Stimulated activated CD8-positive, alpha-beta memory T cell treated with anti-CD3 and anti-CD28 coated beads, Interleukin-15, amount 100 ng/mL, for 1 hour (primary cell): ENCODE results near the gene TMEM258.

Experiments used
- DNase-seq: peaks from one replicate; pipeline ENCODE4 v3.0.0-alpha.2; 2020; ENCODE audit warnings: low read depth

The TMEM258 gene

GRCh38 chr11:61792310-61793082 lies at the start of gene TMEM258, which contains the start of gene FEN1:
TSS of gene TMEM258 (minus strand) at chr11:61792599. CDS start at chr11:61792558, 41 bp downstream.
TSS of gene FEN1 (plus strand) at chr11:61792911. CDS start at chr11:61795362, 2,451 bp downstream.
- DNase-seq: peak; percentile 74

- DNase-seq: no peak
Measured at GRCh38 chr11:61841636-61842527, 49.5 kb upstream of the TMEM258 start.

GRCh38 chr11:61840371-61840770 lies 48.0 kb upstream of the TMEM258 start:
- DNase-seq: no peak

DNA sequence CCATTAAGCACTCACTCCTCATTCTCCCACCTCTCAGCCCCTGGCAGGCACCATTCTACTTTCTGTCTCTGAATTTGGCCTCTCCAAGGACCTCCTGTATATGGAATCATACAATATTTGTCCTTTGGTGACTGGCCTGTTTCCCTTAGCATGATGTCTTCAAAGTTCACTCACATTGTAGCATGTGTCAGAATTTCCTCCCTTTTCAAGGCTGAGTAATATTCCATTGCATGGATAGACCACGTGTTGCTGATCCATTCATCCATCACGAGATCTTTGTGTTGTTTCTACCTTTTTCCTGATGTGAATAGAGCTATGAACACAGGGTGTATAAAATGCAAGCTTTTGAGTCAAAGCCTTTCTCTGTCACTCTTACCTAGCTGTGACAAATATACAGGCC lies 47.3 kb upstream of the TMEM258 start:
- DNase-seq: no peak

GRCh38 chr11:61838921-61839320 lies 46.5 kb upstream of the TMEM258 start:
- no peak for DNase-seq

- DNase-seq: no peak
Measured at GRCh38 chr11:61838501-61838900, 46.1 kb upstream of the TMEM258 start.

- no peak for DNase-seq
Measured at GRCh38 chr11:61837411-61838005, 45.1 kb upstream of the TMEM258 start.

DNA sequence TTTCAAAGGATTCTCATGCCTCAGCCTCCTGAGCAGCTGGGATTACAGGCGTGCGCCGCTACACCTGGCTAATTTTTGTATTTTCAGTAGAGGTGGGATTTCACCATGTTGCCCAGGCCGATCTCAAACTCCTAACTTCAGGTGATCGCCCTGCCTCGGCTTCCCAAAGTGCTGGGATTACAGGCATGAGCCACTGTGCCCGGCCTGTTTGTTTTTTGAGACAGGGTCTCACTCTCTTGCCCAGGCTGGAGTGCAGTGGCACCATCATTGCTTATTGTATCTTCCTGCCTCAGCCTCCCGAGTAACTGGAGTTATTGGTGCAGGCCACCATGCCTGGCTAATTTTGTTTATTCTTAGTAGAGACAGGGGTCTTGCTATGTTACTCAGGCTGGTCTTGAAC lies 43.8 kb upstream of the TMEM258 start:
- DNase-seq: no peak

GRCh38 chr11:61834278-61835048 lies 42.1 kb upstream of the TMEM258 start:
- no peak for DNase-seq

- no peak for DNase-seq
Measured at GRCh38 chr11:61833926-61834277, 41.5 kb upstream of the TMEM258 start.

- DNase-seq: no peak
Measured at GRCh38 chr11:61833471-61833870, 41.1 kb upstream of the TMEM258 start.

GRCh38 chr11:61832754-61833153 lies 40.4 kb upstream of the TMEM258 start:
- no peak for DNase-seq

DNA sequence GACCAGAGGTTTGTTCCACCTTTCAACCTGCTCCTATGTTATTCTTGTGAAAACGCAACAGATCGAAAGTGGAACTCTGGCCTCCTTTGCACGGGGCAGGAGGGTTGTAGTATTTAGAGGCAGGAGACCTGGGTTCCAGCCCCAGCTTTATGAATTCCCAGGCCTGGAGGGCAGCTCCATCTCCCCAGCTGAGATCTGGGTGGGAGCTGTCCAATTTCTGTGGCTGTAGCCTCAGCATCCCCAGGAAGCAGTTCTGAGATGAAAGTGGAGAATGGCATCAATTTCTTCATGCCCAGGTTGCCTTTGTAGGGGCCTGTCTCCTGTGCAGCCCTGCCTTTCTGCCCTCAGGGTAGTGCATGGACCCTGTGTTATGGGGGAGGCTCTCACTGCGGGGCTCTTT lies 39.8 kb upstream of the TMEM258 start:
- no peak for DNase-seq

GRCh38 chr11:61830237-61831105 lies 38.1 kb upstream of the TMEM258 start:
- DNase-seq: no peak

DNA sequence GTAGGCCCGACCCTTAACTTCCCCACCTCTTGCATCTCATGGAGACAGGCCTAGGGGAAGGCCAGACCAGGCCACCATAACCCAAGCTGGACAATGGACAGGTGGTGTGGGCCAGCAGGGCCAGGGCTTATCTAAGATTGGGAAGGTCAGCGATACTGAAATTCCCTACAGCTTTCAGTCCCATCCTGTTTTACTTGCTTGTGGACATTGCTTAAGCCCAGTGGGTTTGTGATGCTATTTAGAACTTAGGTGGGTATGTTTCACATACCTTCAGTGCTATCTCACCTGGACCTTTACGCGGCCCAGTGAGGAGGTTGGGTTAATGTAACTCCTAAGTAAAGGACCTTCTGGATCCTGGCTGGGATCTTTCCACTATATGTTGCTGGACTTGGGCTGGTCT lies 37.4 kb upstream of the TMEM258 start:
- DNase-seq: no peak

GRCh38 chr11:61828629-61829407 lies 36.4 kb upstream of the TMEM258 start:
- no peak for DNase-seq

- no peak for DNase-seq
Measured at GRCh38 chr11:61828379-61828628, 35.9 kb upstream of the TMEM258 start.

DNA sequence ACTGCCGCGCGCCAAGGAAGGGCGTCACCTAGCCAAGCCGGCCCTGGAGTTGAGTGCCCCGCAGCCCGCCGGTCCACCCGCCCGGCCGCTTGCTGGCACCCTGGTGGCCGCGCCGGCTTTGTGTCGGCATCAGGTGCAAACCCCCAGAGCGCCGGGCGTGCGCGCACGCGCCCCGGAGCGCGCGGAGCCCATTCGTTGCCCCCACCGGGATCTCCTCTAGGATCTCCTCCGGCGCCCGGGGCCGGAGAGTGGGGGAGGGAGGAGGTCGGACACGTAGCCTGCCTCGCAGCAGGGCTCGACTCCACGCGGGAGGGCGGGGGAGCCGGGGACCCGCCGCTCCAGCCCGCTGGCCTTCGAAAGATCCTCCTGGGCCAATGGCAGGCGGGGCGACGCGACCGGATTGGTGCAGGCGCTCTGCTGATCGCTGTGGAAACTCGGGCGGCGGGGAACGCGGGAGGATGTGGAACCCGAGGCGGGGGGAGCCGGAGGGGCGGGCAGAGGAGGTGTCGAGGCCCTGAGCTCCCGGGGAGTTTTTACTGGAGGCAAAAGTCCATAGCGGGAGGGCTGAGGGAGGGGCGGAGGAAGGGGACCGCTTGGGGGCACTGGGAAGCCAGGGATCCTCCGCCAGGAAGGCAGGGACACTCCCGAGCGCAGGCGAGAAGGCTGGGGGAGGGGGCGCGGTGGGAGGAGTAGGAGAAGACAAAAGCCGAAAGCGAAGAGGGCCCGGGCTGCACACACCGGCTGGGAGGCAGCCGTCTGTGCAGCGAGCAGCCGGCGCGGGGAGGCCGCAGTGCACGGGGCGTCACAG lies 35.4 kb upstream of the TMEM258 start, which contains the start of gene FADS2:
FADS2 (plus strand) TSS at position 730 of the 808 bp plus-strand sequence. CDS start 91 bp downstream, outside the sequence.
- DNase-seq: no peak

DNA sequence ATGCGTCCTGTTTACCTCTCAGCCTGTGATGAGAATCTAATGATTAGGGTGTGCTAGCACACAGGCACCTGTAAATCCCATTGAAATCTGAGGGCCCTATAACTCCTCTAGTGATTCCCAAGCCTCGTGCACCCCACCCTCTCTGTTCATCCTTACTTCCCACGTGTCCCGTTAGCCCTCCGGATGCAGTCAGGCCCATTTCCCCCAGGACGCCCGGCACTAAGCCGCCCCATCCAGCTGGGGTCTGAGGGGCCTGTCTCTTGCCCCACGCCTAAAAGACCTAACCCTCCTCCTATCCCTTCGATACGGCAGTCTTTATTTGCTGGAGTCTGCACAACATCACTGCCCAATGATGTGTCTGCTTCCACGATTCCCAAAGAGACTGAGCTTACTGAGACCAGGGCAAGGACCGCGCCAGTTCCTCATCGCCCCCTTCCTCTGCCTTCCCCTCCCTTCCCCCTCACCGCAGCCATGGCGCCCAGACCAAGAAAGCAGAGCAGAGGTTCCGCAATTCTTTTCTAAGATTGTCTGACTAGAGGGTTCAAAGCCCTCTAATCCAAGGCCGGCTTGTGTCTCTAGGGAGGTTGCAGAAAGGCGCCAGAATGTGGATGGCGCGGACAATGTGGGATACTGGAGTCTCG lies 34.7 kb upstream of the TMEM258 start:
- DNase-seq: no peak
